ENCODE results near the gene CACNB1. TPM values are rescaled to one million over a fixed set of nuclear protein-coding genes. Genes with fewer than 3 reads are reported as not detected.

The CACNB1 gene
- total RNA-seq, 1 donor from 2014 or later, result 27.5 TPM

GRCh38 chr17:39187152-39187830 is 10.2 kb downstream of the CACNB1 start:
- H3K9me3 ChIP-seq, result no peaks in the 10 kb centered on the region
- DNase-seq (no peak), ATAC-seq (no peak)
- H3K36me3 ChIP-seq, result peaks cover 83% of the 10 kb centered on the region
- no peak overlapping the region for H3K27ac ChIP-seq
- intact Hi-C loops (cut with DNase I), result no loop called here
- H3K27me3 ChIP-seq, result no peaks in the 10 kb centered on the region
- no peaks in the 10 kb centered on the region for H3K4me1 ChIP-seq
- H3K4me3 ChIP-seq, result no peak overlapping the region
- TF ChIP-seq CTCF (IDR thresholded peaks at IDR 0.05), result no peak

GRCh38 chr17:39186481-39187002 is 10.9 kb downstream of the CACNB1 start:
- Histone ChIP-seq H3K9me3 (no peaks in the 10 kb centered on the region), H3K4me1 (no peaks in the 10 kb centered on the region), H3K36me3 (peaks cover 78% of the 10 kb centered on the region), H3K27ac (no peak overlapping the region), H3K27me3 (no peaks in the 10 kb centered on the region), H3K4me3 (no peak overlapping the region)
- DNase-seq, result no peak
- intact Hi-C loops (cut with DNase I), result no loop called here
- TF ChIP-seq CTCF (IDR thresholded peaks at IDR 0.05), result no peak
- ATAC-seq, result no peak

GRCh38 chr17:39183720-39184119 is 13.7 kb downstream of the CACNB1 start:
- DNase-seq, result no peak
- intact Hi-C loops (cut with DNase I), result no loop called here
- Histone ChIP-seq H3K27ac (no peak overlapping the region), H3K9me3 (no peaks in the 10 kb centered on the region), H3K4me1 (no peaks in the 10 kb centered on the region), H3K4me3 (no peak overlapping the region), H3K27me3 (no peaks in the 10 kb centered on the region), H3K36me3 (peaks cover 69% of the 10 kb centered on the region)
- ATAC-seq, result peak; percentile 19
- no peak for TF ChIP-seq CTCF (IDR thresholded peaks at IDR 0.05)

GRCh38 chr17:39183045-39183444 is 14.4 kb downstream of the CACNB1 start:
- peaks cover 63% of the 10 kb centered on the region for H3K36me3 ChIP-seq
- DNase-seq (no peak), ATAC-seq (no peak)
- no peak for TF ChIP-seq CTCF (IDR thresholded peaks at IDR 0.05)
- no peaks in the 10 kb centered on the region for H3K27me3 ChIP-seq
- H3K4me3 ChIP-seq, result no peak overlapping the region
- no peaks in the 10 kb centered on the region for H3K4me1 ChIP-seq
- no peak overlapping the region for H3K27ac ChIP-seq
- intact Hi-C loops (cut with DNase I), result no loop called here
- H3K9me3 ChIP-seq, result no peaks in the 10 kb centered on the region

- no peak for ATAC-seq
- H3K4me1 ChIP-seq, result no peaks in the 10 kb centered on the region
- intact Hi-C loops (cut with DNase I), result no loop called here
Measured at GRCh38 chr17:39181303-39181702, 16.2 kb downstream of the CACNB1 start.

More at GRCh38 chr17:39181303-39181702, 16.2 kb downstream of the CACNB1 start:
- Histone ChIP-seq H3K27me3 (no peaks in the 10 kb centered on the region), H3K4me3 (no peak overlapping the region), H3K36me3 (peaks cover 58% of the 10 kb centered on the region), H3K9me3 (no peaks in the 10 kb centered on the region), H3K27ac (no peak overlapping the region)
- TF ChIP-seq CTCF (IDR thresholded peaks at IDR 0.05), result no peak
- no peak for DNase-seq
